ENCODE results near the gene PHRF1. TPM values are rescaled to one million over a fixed set of nuclear protein-coding genes. Genes with fewer than 3 reads are reported as not detected.

The PHRF1 gene
- total and polyA plus RNA-seq, 9 of the 15 experiments (the other 6 are each of a cell fraction or from before 2014, with no cell fraction given): 0.07 to 37.2 (median 7.7) TPM

GRCh38 chr11:575996-576768, at the start of gene PHRF1 (continued):
- TF ChIP-seq PTRF (tag; IDR thresholded peaks at IDR 0.05) (no peak), RBBP5 (IDR thresholded peaks at IDR 0.05; ENCODE audit: borderline replicate concordance, insufficient read depth, low read length, poor library complexity, severe bottlenecking) (peak; percentile 65), ASH1L (IDR thresholded peaks at IDR 0.05; ENCODE audit: borderline replicate concordance, low read depth, partially characterized antibody) (peak; percentile 86), ZBED1 (IDR thresholded peaks at IDR 0.05) (no peak), BHLHE40 (IDR thresholded peaks at IDR 0.05; ENCODE audit: low read length) (peak; percentile 95), EZH2 (IDR thresholded peaks at IDR 0.05; ENCODE audit: borderline replicate concordance, low read depth, low read length) (no peak), PBX2 (CRISPR knock-in tag; IDR thresholded peaks at IDR 0.05; ENCODE audit: low read depth) (no peak), PBX2 (tag; conservative IDR thresholded peaks at IDR 0.05; ENCODE audit: low read depth) (no peak), CBX5 (IDR thresholded peaks at IDR 0.05; ENCODE audit: borderline replicate concordance, low read depth) (no peak), XRCC5 (IDR thresholded peaks at IDR 0.05; ENCODE audit: low read depth, low read length) (no peak), ZKSCAN1 (IDR thresholded peaks at IDR 0.05; ENCODE audit: low read depth, low read length) (no peak)
- TF ChIP-seq, protein P1, sequence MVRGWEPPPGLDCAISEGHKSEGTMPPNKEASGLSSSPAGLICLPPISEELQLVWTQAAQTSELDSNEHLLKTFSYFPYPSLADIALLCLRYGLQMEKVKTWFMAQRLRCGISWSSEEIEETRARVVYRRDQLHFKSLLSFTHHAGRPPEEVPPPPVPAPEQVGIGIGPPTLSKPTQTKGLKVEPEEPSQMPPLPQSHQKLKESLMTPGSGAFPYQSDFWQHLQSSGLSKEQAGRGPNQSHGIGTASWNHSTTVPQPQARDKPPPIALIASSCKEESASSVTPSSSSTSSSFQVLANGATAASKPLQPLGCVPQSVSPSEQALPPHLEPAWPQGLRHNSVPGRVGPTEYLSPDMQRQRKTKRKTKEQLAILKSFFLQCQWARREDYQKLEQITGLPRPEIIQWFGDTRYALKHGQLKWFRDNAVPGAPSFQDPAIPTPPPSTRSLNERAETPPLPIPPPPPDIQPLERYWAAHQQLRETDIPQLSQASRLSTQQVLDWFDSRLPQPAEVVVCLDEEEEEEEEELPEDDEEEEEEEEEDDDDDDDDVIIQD (CRISPR knock-in tag; IDR thresholded peaks at IDR 0.05): no peak
- TF ChIP-seq, protein P2, sequence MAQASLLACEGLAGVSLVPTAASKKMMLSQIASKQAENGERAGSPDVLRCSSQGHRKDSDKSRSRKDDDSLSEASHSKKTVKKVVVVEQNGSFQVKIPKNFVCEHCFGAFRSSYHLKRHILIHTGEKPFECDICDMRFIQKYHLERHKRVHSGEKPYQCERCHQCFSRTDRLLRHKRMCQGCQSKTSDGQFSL (CRISPR knock-in tag; IDR thresholded peaks at IDR 0.05): no peak
- TF ChIP-seq, protein P2 (tag; IDR thresholded peaks at IDR 0.05): no peak
- TF ChIP-seq, protein P3, sequence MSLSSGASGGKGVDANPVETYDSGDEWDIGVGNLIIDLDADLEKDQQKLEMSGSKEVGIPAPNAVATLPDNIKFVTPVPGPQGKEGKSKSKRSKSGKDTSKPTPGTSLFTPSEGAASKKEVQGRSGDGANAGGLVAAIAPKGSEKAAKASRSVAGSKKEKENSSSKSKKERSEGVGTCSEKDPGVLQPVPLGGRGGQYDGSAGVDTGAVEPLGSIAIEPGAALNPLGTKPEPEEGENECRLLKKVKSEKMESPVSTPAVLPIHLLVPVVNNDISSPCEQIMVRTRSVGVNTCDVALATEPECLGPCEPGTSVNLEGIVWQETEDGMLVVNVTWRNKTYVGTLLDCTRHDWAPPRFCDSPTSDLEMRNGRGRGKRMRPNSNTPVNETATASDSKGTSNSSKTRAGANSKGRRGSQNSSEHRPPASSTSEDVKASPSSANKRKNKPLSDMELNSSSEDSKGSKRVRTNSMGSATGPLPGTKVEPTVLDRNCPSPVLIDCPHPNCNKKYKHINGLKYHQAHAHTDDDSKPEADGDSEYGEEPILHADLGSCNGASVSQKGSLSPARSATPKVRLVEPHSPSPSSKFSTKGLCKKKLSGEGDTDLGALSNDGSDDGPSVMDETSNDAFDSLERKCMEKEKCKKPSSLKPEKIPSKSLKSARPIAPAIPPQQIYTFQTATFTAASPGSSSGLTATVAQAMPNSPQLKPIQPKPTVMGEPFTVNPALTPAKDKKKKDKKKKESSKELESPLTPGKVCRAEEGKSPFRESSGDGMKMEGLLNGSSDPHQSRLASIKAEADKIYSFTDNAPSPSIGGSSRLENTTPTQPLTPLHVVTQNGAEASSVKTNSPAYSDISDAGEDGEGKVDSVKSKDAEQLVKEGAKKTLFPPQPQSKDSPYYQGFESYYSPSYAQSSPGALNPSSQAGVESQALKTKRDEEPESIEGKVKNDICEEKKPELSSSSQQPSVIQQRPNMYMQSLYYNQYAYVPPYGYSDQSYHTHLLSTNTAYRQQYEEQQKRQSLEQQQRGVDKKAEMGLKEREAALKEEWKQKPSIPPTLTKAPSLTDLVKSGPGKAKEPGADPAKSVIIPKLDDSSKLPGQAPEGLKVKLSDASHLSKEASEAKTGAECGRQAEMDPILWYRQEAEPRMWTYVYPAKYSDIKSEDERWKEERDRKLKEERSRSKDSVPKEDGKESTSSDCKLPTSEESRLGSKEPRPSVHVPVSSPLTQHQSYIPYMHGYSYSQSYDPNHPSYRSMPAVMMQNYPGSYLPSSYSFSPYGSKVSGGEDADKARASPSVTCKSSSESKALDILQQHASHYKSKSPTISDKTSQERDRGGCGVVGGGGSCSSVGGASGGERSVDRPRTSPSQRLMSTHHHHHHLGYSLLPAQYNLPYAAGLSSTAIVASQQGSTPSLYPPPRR (CRISPR knock-in tag; IDR thresholded peaks at IDR 0.05; ENCODE audit: borderline replicate concordance): no peak
- TF ChIP-seq, protein P4, sequence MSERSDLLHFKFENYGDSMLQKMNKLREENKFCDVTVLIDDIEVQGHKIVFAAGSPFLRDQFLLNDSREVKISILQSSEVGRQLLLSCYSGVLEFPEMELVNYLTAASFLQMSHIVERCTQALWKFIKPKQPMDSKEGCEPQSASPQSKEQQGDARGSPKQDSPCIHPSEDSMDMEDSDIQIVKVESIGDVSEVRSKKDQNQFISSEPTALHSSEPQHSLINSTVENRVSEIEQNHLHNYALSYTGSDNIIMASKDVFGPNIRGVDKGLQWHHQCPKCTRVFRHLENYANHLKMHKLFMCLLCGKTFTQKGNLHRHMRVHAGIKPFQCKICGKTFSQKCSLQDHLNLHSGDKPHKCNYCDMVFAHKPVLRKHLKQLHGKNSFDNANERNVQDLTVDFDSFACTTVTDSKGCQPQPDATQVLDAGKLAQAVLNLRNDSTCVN (CRISPR knock-in tag; IDR thresholded peaks at IDR 0.05): no peak

Measured in K562 (cell line).